Mammary epithelial cell (primary cell): ENCODE measurements around the gene FAM193A.

Experiments
- CTCF ChIP-seq, 2 donors: IDR thresholded peaks in 1 of 2; conservative IDR thresholded peaks in 1 of 2; 2 replicates each; pipeline ENCODE4 v1.5.1; 2011 to 2012; ENCODE audit warnings: inconsistent platforms in 2 of 2, low read length in 2 of 2, mild to moderate bottlenecking in 2 of 2, control low read depth in 1 of 2, low read depth in 1 of 2; ENCODE audit not compliant: insufficient read depth in 1 of 2; ENCODE audit errors: extremely low read depth in 1 of 2
- EZH2 ChIP-seq: IDR thresholded peaks from 2 replicates; pipeline ENCODE4 v1.6.1; 2012; ENCODE audit warnings: low read length, inconsistent platforms, borderline replicate concordance

GRCh38 chr4:2762048-2762447 is 225.6 kb downstream of the FAM193A start:
- TF ChIP-seq CTCF (conservative IDR thresholded peaks at IDR 0.05 in 1 of 2, IDR thresholded peaks at IDR 0.05 in 1 of 2; ENCODE audit: extremely low read depth in 1 of 2, insufficient read depth in 1 of 2, low read depth in 1 of 2, low read length in 2 of 2) = no peak
- no peak for TF ChIP-seq EZH2
